ENCODE data around the gene C1orf141. TPM values are rescaled to one million over a fixed set of nuclear protein-coding genes. Genes with fewer than 3 reads are reported as not detected.
"Not testable (repeated sequence)": the region's sequence is repeated elsewhere in the genome, so short reads cannot be mapped to it uniquely, and the experiment has no call there.

C1orf141 gene
- total RNA-seq, 1 donor from 2014 or later = not detected

DNA sequence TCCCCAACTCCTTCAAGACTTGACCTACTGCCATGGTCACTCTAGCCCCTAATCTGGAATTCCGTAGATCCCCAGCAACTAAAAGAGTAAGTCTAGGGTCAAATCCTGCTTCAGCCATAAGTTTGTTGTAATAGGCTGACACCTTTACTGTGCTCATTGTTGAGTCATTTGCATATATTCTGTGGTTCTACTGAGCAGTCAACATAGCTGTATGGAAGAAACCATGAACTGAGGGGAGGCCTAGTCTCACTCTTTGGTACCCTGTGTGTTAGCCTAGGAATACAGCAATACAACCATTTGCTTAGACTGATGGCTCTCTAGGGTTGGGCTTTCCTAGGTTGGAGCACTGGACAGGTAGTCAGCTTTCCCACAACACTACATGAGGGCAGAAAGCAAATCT is 57.2 kb downstream of the C1orf141 start:
- Histone ChIP-seq H3K4me1 (no peaks in the 10 kb centered on the region), H3K27ac (replicated peaks) (no peak overlapping the region), H3K27me3 (ENCODE audit: low read depth) (no peaks in the 10 kb centered on the region), H3K4me3 (no peak overlapping the region), H3K9me3 (replicated peaks) (peaks cover 9% of the 10 kb centered on the region), H3K36me3 (no peaks in the 10 kb centered on the region)
- no peak for TF ChIP-seq CTCF (IDR thresholded peaks at IDR 0.05; ENCODE audit: borderline replicate concordance)
- intact Hi-C loops (cut with micrococcal nuclease) = no loop called here
- no peak for DNase-seq

- H3K4me1 ChIP-seq = no peaks in the 10 kb centered on the region
- H3K36me3 ChIP-seq = no peaks in the 10 kb centered on the region
- DNase-seq = no peak
- no peaks in the 10 kb centered on the region for H3K27me3 ChIP-seq (ENCODE audit: low read depth)
- H3K27ac ChIP-seq (replicated peaks) = no peak overlapping the region
- TF ChIP-seq CTCF (IDR thresholded peaks at IDR 0.05; ENCODE audit: borderline replicate concordance) = no peak
- peaks cover 25% of the 10 kb centered on the region for H3K9me3 ChIP-seq (replicated peaks)
- intact Hi-C loops (cut with micrococcal nuclease) = no loop called here
- no peak overlapping the region for H3K4me3 ChIP-seq
Measured at GRCh38 chr1:67072749-67073148, 62.0 kb downstream of the C1orf141 start.

DNA sequence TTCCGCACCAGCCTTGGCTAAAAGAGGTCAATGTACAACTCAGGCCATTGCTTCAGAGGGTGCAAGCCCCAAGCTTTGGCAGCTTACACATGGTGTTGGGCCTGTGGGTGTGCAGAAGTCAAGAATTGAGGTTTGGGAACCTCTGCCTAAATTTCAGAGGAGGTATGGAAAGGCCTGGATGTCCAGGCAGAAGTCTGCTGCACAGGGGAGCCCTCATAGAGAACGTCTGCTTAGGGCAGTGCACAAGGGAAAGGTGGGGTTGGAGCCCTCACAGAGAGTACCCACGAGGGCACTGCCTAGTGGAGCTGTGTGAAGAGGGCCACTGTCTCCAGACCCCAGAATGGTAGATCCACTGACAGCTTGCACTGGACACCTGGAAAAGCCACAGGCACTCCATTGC is 67.1 kb downstream of the C1orf141 start:
- H3K27ac ChIP-seq (replicated peaks); DNase-seq; H3K4me1 ChIP-seq; H3K27me3 ChIP-seq (ENCODE audit: low read depth); H3K4me3 ChIP-seq; H3K36me3 ChIP-seq; intact Hi-C loops (cut with micrococcal nuclease): not testable (repeated sequence)
- peaks cover 26% of the 10 kb centered on the region for H3K9me3 ChIP-seq (replicated peaks)

GRCh38 chr1:67062412-67062811 is 72.4 kb downstream of the C1orf141 start:
- Histone ChIP-seq H3K9me3 (replicated peaks) (peaks cover 7% of the 10 kb centered on the region), H3K4me1 (no peaks in the 10 kb centered on the region), H3K27ac (replicated peaks) (no peak overlapping the region), H3K4me3 (no peak overlapping the region), H3K36me3 (no peaks in the 10 kb centered on the region), H3K27me3 (ENCODE audit: low read depth) (peaks cover 5% of the 10 kb centered on the region)
- TF ChIP-seq CTCF (IDR thresholded peaks at IDR 0.05; ENCODE audit: borderline replicate concordance) = no peak
- DNase-seq = no peak
- intact Hi-C loops (cut with micrococcal nuclease) = no loop called here

GRCh38 chr1:67061266-67061665 is 73.5 kb downstream of the C1orf141 start:
- no peak overlapping the region for H3K4me3 ChIP-seq
- no peaks in the 10 kb centered on the region for H3K9me3 ChIP-seq (replicated peaks)
- no peak overlapping the region for H3K27ac ChIP-seq (replicated peaks)
- H3K27me3 ChIP-seq (ENCODE audit: low read depth) = peaks cover 5% of the 10 kb centered on the region
- TF ChIP-seq CTCF (IDR thresholded peaks at IDR 0.05; ENCODE audit: borderline replicate concordance) = no peak
- intact Hi-C loops (cut with micrococcal nuclease) = no loop called here
- DNase-seq = no peak
- H3K4me1 ChIP-seq = no peaks in the 10 kb centered on the region
- H3K36me3 ChIP-seq = no peaks in the 10 kb centered on the region

- TF ChIP-seq CTCF (IDR thresholded peaks at IDR 0.05; ENCODE audit: borderline replicate concordance) = no peak
- Histone ChIP-seq H3K27ac (replicated peaks) (no peak overlapping the region), H3K27me3 (ENCODE audit: low read depth) (peaks cover 5% of the 10 kb centered on the region), H3K4me1 (no peaks in the 10 kb centered on the region), H3K9me3 (replicated peaks) (no peaks in the 10 kb centered on the region), H3K4me3 (no peak overlapping the region), H3K36me3 (no peaks in the 10 kb centered on the region)
- no peak for DNase-seq
- intact Hi-C loops (cut with micrococcal nuclease) = no loop called here
Measured at GRCh38 chr1:67060811-67061218, 74.0 kb downstream of the C1orf141 start.

All from left ventricle myocardium inferior (tissue), 1 donor.